Smooth muscle cell (in vitro differentiated cells): ENCODE data around the gene ANGPTL2. TPM values are rescaled to one million over a fixed set of nuclear protein-coding genes. Genes with fewer than 3 reads are reported as not detected.
"Not testable (repeated sequence)": the region's sequence is repeated elsewhere in the genome, so short reads cannot be mapped to it uniquely, and the experiment has no call there.

Experiments used
- DNase-seq: peaks from one replicate; lab custom pipeline; 2025; ENCODE audit not compliant: unreplicated experiment; lab: John Stamatoyannopoulos, UW
- H2AFZ ChIP-seq: fragments of 200-600 bp; sonication (generic); 2 replicates; pipeline ENCODE4 v1.6.0; 2016; ENCODE audit warnings: antibody characterized with exemption, low read depth, mild to moderate bottlenecking
- H3F3A ChIP-seq: fragments of 200-600 bp; sonication (generic); 2 replicates; pipeline ENCODE4 v1.6.0; 2017; ENCODE audit warnings: antibody characterized with exemption, low read depth
- H3K27ac ChIP-seq: fragments of 200-600 bp; sonication (generic); 2 replicates; pipeline ENCODE4 v1.5.1; 2016; ENCODE audit warnings: low read depth, mild to moderate bottlenecking
- H3K27me3 ChIP-seq: fragments of 200-600 bp; sonication (generic); 2 replicates; pipeline ENCODE4 v1.6.1; 2016; ENCODE audit warnings: low read depth, mild to moderate bottlenecking
- H3K36me3 ChIP-seq: fragments of 200-600 bp; sonication (generic); 2 replicates; pipeline ENCODE4 v1.5.1; 2016; ENCODE audit warnings: low read depth
- H3K4me1 ChIP-seq: fragments of 200-600 bp; sonication (generic); 2 replicates; pipeline ENCODE4 v1.5.1; 2016; ENCODE audit warnings: low read depth
- H3K4me2 ChIP-seq: fragments of 200-600 bp; sonication (generic); 2 replicates; pipeline ENCODE4 v1.6.0; 2016; ENCODE audit warnings: mild to moderate bottlenecking
- H3K4me3 ChIP-seq: fragments of 200-600 bp; sonication (generic); 2 replicates; pipeline ENCODE4 v1.5.1; 2016; ENCODE audit warnings: mild to moderate bottlenecking
- H3K79me2 ChIP-seq: fragments of 200-600 bp; sonication (generic); 2 replicates; pipeline ENCODE4 v1.6.0; 2016; ENCODE audit warnings: low read depth, mild to moderate bottlenecking
- H3K9ac ChIP-seq: fragments of 200-600 bp; sonication (generic); 2 replicates; pipeline ENCODE4 v1.6.0; 2016; ENCODE audit warnings: low read depth
- H3K9me3 ChIP-seq: fragments of 200-600 bp; sonication (generic); replicated peaks from 2 replicates; pipeline ENCODE4 v1.5.1; 2016; ENCODE audit warnings: low read depth
- H4K20me1 ChIP-seq: fragments of 200-600 bp; sonication (generic); 2 replicates; pipeline ENCODE4 v1.6.0; 2016; ENCODE audit warnings: low read depth
- WGBS: methylation state at CpG from one replicate; pipeline ENCODE4 v1.1.7; 2016; ENCODE audit warnings: low lambda C conversion rate; 5-methylcytosine and 5-hydroxymethylcytosine counted together
- polyA plus RNA-seq: library from polyadenylated mRNA; unstranded; fragments of >200 nt; fragmentation: Nextera tagmentation; extraction: Ambion mirVana; gene quantifications from 2 replicates; pipeline ENCODE4 v1.2.1, GENCODE V29; 2016
- total RNA-seq: library from RNA; depleted of rRNA; stranded (reverse); fragments of >200 nt; gene quantifications from 2 replicates; pipeline ENCODE4 v1.2.3, GENCODE V29; 2014
- TF ChIP-seq, protein P1 (sequence below): fragments of 200-600 bp; sonication (generic); IDR thresholded peaks from 2 replicates; pipeline ENCODE4 v1.5.1; 2017; ENCODE audit warnings: borderline replicate concordance, mild to moderate bottlenecking, antibody characterized with exemption; ENCODE audit not compliant: insufficient read depth, poor library complexity, severe bottlenecking

ANGPTL2 gene, protein sequence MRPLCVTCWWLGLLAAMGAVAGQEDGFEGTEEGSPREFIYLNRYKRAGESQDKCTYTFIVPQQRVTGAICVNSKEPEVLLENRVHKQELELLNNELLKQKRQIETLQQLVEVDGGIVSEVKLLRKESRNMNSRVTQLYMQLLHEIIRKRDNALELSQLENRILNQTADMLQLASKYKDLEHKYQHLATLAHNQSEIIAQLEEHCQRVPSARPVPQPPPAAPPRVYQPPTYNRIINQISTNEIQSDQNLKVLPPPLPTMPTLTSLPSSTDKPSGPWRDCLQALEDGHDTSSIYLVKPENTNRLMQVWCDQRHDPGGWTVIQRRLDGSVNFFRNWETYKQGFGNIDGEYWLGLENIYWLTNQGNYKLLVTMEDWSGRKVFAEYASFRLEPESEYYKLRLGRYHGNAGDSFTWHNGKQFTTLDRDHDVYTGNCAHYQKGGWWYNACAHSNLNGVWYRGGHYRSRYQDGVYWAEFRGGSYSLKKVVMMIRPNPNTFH
- total RNA-seq (13.3 and 16.1 TPM in 2 replicates), polyA plus RNA-seq (18.7 and 20.2 TPM in 2 replicates)

DNA sequence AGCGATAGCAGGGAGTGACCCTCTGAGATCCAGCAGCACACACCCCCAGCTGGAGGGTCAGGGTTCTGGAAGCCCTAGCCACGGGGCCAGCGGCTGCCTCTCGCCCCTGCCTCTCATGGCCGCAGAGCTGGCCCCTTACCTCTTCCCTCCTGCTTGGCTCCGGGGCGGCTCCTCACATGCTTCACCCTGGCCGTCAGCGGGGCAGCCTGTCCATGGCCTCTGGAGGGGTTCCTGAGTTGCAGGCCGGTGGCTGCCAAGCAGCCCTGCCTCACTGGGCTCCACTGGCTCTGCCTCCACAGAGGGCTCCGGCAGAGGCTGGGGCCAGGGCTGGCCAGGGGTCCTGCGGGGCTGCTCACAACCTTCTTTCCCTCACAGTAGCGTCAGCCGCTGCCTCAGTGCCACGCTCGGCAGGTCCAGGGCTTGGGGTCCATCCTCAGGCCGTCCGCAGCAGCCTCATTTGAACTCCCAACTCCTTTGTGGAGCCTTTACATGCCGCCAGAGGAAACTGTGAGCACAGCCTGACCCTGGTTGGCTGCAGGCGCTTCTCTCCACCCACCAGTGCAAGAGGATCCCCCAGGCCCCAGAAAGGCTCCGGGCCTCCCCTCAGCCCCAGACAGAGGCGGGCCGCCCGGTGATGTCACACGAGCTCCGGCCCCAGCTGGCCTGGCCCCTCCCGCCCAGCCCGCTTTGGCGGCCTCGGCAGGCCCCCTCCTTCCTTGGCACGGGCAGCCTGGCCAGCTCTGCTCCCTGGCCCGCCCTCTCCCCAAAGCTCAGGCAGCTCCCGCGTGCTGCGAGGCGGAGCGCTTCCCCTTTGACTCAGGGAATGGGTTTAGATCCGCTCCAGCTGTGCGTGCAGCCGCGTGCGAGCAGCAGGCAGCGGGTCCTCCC, at the start of gene ANGPTL2:
Gene ANGPTL2, minus strand, starts transcription at position 460 of the 888 bp plus-strand sequence. CDS start 13,904 bp downstream, outside the sequence.
- H4K20me1 ChIP-seq: peaks cover 6% of the 10 kb centered on the region
- H3K36me3 ChIP-seq: no peaks in the 10 kb centered on the region
- TF ChIP-seq, protein P1, sequence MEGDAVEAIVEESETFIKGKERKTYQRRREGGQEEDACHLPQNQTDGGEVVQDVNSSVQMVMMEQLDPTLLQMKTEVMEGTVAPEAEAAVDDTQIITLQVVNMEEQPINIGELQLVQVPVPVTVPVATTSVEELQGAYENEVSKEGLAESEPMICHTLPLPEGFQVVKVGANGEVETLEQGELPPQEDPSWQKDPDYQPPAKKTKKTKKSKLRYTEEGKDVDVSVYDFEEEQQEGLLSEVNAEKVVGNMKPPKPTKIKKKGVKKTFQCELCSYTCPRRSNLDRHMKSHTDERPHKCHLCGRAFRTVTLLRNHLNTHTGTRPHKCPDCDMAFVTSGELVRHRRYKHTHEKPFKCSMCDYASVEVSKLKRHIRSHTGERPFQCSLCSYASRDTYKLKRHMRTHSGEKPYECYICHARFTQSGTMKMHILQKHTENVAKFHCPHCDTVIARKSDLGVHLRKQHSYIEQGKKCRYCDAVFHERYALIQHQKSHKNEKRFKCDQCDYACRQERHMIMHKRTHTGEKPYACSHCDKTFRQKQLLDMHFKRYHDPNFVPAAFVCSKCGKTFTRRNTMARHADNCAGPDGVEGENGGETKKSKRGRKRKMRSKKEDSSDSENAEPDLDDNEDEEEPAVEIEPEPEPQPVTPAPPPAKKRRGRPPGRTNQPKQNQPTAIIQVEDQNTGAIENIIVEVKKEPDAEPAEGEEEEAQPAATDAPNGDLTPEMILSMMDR: no peak
- WGBS: 6% methylated on average over 37 of the region's 43 CpGs
- H3K4me3 ChIP-seq: peak within 1 kb of the TSS; percentile 55
- H2AFZ ChIP-seq: peak within 1 kb of the TSS; percentile 76
- peaks cover 8% of the 10 kb centered on the region for H3K4me1 ChIP-seq
- H3K9ac ChIP-seq: peak within 1 kb of the TSS; percentile 78
- H3K4me2 ChIP-seq: peak within 1 kb of the TSS; percentile 93
- H3K27ac ChIP-seq: peak within 1 kb of the TSS; percentile 82
- no peaks in the 10 kb centered on the region for H3F3A ChIP-seq
- H3K27me3 ChIP-seq: no peaks in the 10 kb centered on the region
- peak; percentile 89 for DNase-seq
- H3K79me2 ChIP-seq: peaks cover 5% of the 10 kb centered on the region
- H3K9me3 ChIP-seq: no peaks in the 10 kb centered on the region

DNA sequence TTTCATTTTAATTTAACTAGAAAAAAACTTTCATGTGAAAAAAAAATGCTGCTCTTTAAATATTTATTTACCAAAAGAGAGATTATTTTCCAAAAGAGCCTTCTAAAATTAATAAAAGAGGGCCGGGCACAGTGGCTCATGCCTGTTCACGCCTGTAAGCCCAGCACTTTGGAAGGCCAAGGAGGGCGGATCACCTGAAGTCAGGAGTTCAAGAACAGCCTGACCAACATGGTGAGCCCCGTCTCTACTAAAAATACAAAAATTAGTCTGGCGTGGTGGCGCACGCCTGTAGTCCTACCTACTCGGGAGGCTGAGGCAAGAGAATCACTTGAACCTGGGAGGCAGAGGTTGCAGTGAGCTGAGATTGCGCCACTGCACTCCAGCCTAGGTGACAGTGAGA, 48.9 kb upstream of the ANGPTL2 start:
- not testable (repeated sequence) for H3K79me2 ChIP-seq, DNase-seq, H3K4me1 ChIP-seq, H2AFZ ChIP-seq, H3K9ac ChIP-seq, H3F3A ChIP-seq, H3K27ac ChIP-seq, H3K4me3 ChIP-seq, H3K9me3 ChIP-seq, H3K36me3 ChIP-seq, H3K27me3 ChIP-seq, H4K20me1 ChIP-seq, H3K4me2 ChIP-seq
- WGBS: 97% methylated on average over 9 of the region's 9 CpGs

DNA sequence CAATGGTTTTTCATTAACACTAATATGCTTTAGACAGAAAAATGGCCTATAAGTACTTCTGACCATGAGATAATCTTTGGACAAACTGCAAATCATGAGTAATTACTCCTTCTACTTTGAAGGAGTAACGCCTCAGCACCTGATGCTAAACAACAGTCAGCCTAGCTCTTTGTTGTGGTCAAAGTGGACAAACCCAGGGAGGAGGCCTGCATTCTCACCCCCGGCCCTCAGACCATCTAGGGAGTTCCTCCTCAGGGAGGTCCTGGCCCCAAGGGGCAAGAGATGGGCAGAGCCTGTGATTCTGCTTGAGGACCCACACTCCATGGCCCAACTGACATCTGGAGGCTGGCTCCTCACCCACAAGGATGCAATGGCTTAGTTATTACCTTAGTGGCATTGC, 48.2 kb upstream of the ANGPTL2 start:
- WGBS: 93% methylated on average over 2 of the region's 2 CpGs
- H4K20me1 ChIP-seq: no peaks in the 10 kb centered on the region
- TF ChIP-seq, protein P1: no peak

DNA sequence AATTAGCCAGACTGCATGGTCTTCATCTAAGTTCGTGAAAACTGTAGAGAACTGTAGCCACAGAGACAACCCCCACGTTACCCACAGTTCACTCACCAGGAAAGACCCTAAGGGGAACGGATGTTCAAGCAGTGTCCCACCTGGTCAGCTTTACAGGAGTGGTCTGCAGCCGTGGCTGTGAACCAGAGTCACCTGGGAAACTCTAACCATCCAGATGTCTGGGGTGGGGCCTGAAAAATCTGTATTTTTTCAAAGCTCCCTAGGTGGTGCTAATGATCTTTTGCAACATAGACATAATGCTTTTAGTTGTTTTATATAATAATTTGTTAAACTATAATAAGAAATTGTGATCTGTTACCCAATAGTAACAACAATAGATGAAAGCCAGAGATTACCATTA, 47.7 kb upstream of the ANGPTL2 start:
- H3K4me2 ChIP-seq: no peak overlapping the region
- no peaks in the 10 kb centered on the region for H4K20me1 ChIP-seq
- no peaks in the 10 kb centered on the region for H3F3A ChIP-seq
- H3K4me3 ChIP-seq: no peak overlapping the region
- no peaks in the 10 kb centered on the region for H3K36me3 ChIP-seq
- DNase-seq: no peak
- no peak overlapping the region for H3K27ac ChIP-seq
- no peak overlapping the region for H3K9ac ChIP-seq
- TF ChIP-seq, protein P1: no peak
- H3K9me3 ChIP-seq: no peaks in the 10 kb centered on the region
- no peaks in the 10 kb centered on the region for H3K27me3 ChIP-seq
- no peaks in the 10 kb centered on the region for H3K79me2 ChIP-seq
- no peak overlapping the region for H2AFZ ChIP-seq
- H3K4me1 ChIP-seq: peaks cover 4% of the 10 kb centered on the region
- 87% methylated on average over 4 of the region's 4 CpGs for WGBS

More for the DNA sequence above, 48.2 kb upstream of the ANGPTL2 start:
- H3K4me1 ChIP-seq: no peaks in the 10 kb centered on the region
- H3K79me2 ChIP-seq: no peaks in the 10 kb centered on the region
- no peaks in the 10 kb centered on the region for H3K27me3 ChIP-seq
- no peak overlapping the region for H2AFZ ChIP-seq
- no peaks in the 10 kb centered on the region for H3K36me3 ChIP-seq
- no peak overlapping the region for H3K27ac ChIP-seq
- no peak overlapping the region for H3K4me3 ChIP-seq
- H3F3A ChIP-seq: no peaks in the 10 kb centered on the region
- H3K9ac ChIP-seq: no peak overlapping the region
- H3K9me3 ChIP-seq: no peaks in the 10 kb centered on the region
- DNase-seq: no peak
- H3K4me2 ChIP-seq: no peak overlapping the region
